ENCODE data around the gene GABRD. TPM values are rescaled to one million over a fixed set of nuclear protein-coding genes. Genes with fewer than 3 reads are reported as not detected.

The GABRD gene
- total RNA-seq, 1 donor from 2014 or later, result not detected

- no peak for TF ChIP-seq CTCF (IDR thresholded peaks at IDR 0.05; ENCODE audit: insufficient read depth, low read length, poor library complexity, severe bottlenecking)
- Histone ChIP-seq H3K27me3 (ENCODE audit: control insufficient read depth, insufficient read depth, low read length) (peaks cover 23% of the 10 kb centered on the region), H3K36me3 (ENCODE audit: control insufficient read depth, insufficient read depth, low read length) (no peaks in the 10 kb centered on the region), H3K4me3 (ENCODE audit: low read depth, low read length) (no peak overlapping the region)
- no peak for DNase-seq (ENCODE audit: low read depth)
These were observed 30.8 kb upstream of the GABRD start for GRCh38 chr1:1988061-1988945.

- no peak for TF ChIP-seq CTCF (IDR thresholded peaks at IDR 0.05; ENCODE audit: insufficient read depth, low read length, poor library complexity, severe bottlenecking)
- no peak for DNase-seq (ENCODE audit: low read depth)
- no peak overlapping the region for H3K4me3 ChIP-seq (ENCODE audit: low read depth, low read length)
- peaks cover 23% of the 10 kb centered on the region for H3K27me3 ChIP-seq (ENCODE audit: control insufficient read depth, insufficient read depth, low read length)
- H3K36me3 ChIP-seq (ENCODE audit: control insufficient read depth, insufficient read depth, low read length), result no peaks in the 10 kb centered on the region
These were observed 30.0 kb upstream of the GABRD start for GRCh38 chr1:1989102-1989542.

- no peak for TF ChIP-seq CTCF (IDR thresholded peaks at IDR 0.05; ENCODE audit: insufficient read depth, low read length, poor library complexity, severe bottlenecking)
- H3K4me3 ChIP-seq (ENCODE audit: low read depth, low read length), result no peak overlapping the region
- DNase-seq (ENCODE audit: low read depth), result no peak
- H3K36me3 ChIP-seq (ENCODE audit: control insufficient read depth, insufficient read depth, low read length), result no peaks in the 10 kb centered on the region
- H3K27me3 ChIP-seq (ENCODE audit: control insufficient read depth, insufficient read depth, low read length), result peaks cover 25% of the 10 kb centered on the region
These were observed 29.4 kb upstream of the GABRD start for GRCh38 chr1:1989789-1990188.

GRCh38 chr1:1990222-1990621 is 28.9 kb upstream of the GABRD start:
- Histone ChIP-seq H3K4me3 (ENCODE audit: low read depth, low read length) (no peak overlapping the region), H3K36me3 (ENCODE audit: control insufficient read depth, insufficient read depth, low read length) (no peaks in the 10 kb centered on the region), H3K27me3 (ENCODE audit: control insufficient read depth, insufficient read depth, low read length) (peaks cover 25% of the 10 kb centered on the region)
- no peak for TF ChIP-seq CTCF (IDR thresholded peaks at IDR 0.05; ENCODE audit: insufficient read depth, low read length, poor library complexity, severe bottlenecking)
- DNase-seq (ENCODE audit: low read depth), result no peak

- H3K27me3 ChIP-seq (ENCODE audit: control insufficient read depth, insufficient read depth, low read length), result peaks cover 9% of the 10 kb centered on the region
- no peak for DNase-seq (ENCODE audit: low read depth)
- TF ChIP-seq CTCF (IDR thresholded peaks at IDR 0.05; ENCODE audit: insufficient read depth, low read length, poor library complexity, severe bottlenecking), result no peak
- no peaks in the 10 kb centered on the region for H3K36me3 ChIP-seq (ENCODE audit: control insufficient read depth, insufficient read depth, low read length)
- no peak overlapping the region for H3K4me3 ChIP-seq (ENCODE audit: low read depth, low read length)
These were observed 24.6 kb upstream of the GABRD start for GRCh38 chr1:1994536-1994935.

Data from kidney epithelial cell (primary cell).